Fibroblast of lung (primary cell): ENCODE results near the gene DCD. TPM values are rescaled to one million over a fixed set of nuclear protein-coding genes. Genes with fewer than 3 reads are reported as not detected.

ENCODE experiments used
- DNase-seq, 2 donors: peaks; one replicate each; pipeline versions ENCODE4 v3.0.0 to v3.0.0-alpha.2; 2010; ENCODE audit warnings: low read depth in 2 of 2
- H2AFZ ChIP-seq: 2 replicates; pipeline ENCODE4 v1.5.1; 2012; ENCODE audit warnings: low read length, control low read depth, inconsistent platforms
- H3K27ac ChIP-seq: 2 replicates; pipeline ENCODE4 v1.5.1; 2011; ENCODE audit warnings: low read length, control low read depth; ENCODE audit not compliant: insufficient read depth
- H3K27me3 ChIP-seq: 2 replicates; pipeline ENCODE4 v1.5.1; 2011; ENCODE audit warnings: mild to moderate bottlenecking, low read length; ENCODE audit not compliant: control insufficient read depth, insufficient read depth
- H3K36me3 ChIP-seq: 2 replicates; pipeline ENCODE4 v1.5.1; 2011; ENCODE audit warnings: low read length; ENCODE audit not compliant: control insufficient read depth, insufficient read depth
- H3K4me1 ChIP-seq: 2 replicates; pipeline ENCODE4 v1.5.1; 2011; ENCODE audit warnings: low read length; ENCODE audit not compliant: control insufficient read depth, insufficient read depth; ENCODE audit errors: extremely low read depth
- H3K4me2 ChIP-seq: 2 replicates; pipeline ENCODE4 v1.5.1; 2011; ENCODE audit warnings: low read length, control low read depth; ENCODE audit not compliant: insufficient read depth; ENCODE audit errors: extremely low read depth
- H3K4me3 ChIP-seq, 4 experiments: fragments of 200-600 bp in 1 of 4; sonication (generic) in 1 of 4; replicated peaks in 1 of 4; 2 replicates each; pipeline ENCODE4 v1.5.1; 2011 to 2016; ENCODE audit warnings: low read length in 4 of 4, low read depth in 3 of 4, mild to moderate bottlenecking in 3 of 4, control low read depth in 2 of 4, inconsistent platforms in 1 of 4, mixed read lengths in 1 of 4; ENCODE audit not compliant: insufficient read depth in 1 of 4; ENCODE audit errors: control extremely low read depth in 1 of 4
- H3K79me2 ChIP-seq: 2 replicates; pipeline ENCODE4 v1.5.1; 2012; ENCODE audit warnings: mild to moderate bottlenecking, low read length, inconsistent platforms; ENCODE audit not compliant: control insufficient read depth, insufficient read depth
- H3K9ac ChIP-seq: 2 replicates; pipeline ENCODE4 v1.5.1; 2011; ENCODE audit warnings: mild to moderate bottlenecking, low read length, control low read depth; ENCODE audit not compliant: insufficient read depth
- H3K9me3 ChIP-seq: 2 replicates; pipeline ENCODE4 v1.5.1; 2012; ENCODE audit warnings: low read depth, low read length; ENCODE audit not compliant: control insufficient read depth, insufficient read depth
- H4K20me1 ChIP-seq: 2 replicates; pipeline ENCODE4 v1.5.1; 2011; ENCODE audit warnings: low read length; ENCODE audit not compliant: control insufficient read depth, insufficient read depth; ENCODE audit errors: extremely low read depth
- CTCF ChIP-seq, 2 donors: IDR thresholded peaks in 1 of 2; conservative IDR thresholded peaks in 1 of 2; 1 replicate in 1 of 2; 2 replicates in 1 of 2; pipeline ENCODE4 v1.5.1; 2011 to 2012; ENCODE audit warnings: low read length in 2 of 2, control low read depth in 1 of 2, inconsistent platforms in 1 of 2, low read depth in 1 of 2, mild to moderate bottlenecking in 1 of 2
- EZH2 ChIP-seq: IDR thresholded peaks from 2 replicates; pipeline ENCODE4 v1.5.1; 2012; ENCODE audit warnings: low read length, control low read depth, mild to moderate bottlenecking; ENCODE audit errors: missing control alignments
- polyA plus RNA-seq, 2 donors: library from polyadenylated mRNA; depleted of rRNA in 1 of 2; stranded (reverse) in 1 of 2; unstranded in 1 of 2; fragments of >200 nt; gene quantifications; 2 replicates each; pipeline ENCODE4 v1.2.1, GENCODE V29; 2011 to 2012; ENCODE audit warnings: missing spikeins in 1 of 2
- total RNA-seq: library from RNA; depleted of rRNA; stranded (reverse); fragments of >200 nt; gene quantifications from 2 replicates; pipeline ENCODE4 v1.2.1, GENCODE V29; 2014

DCD gene
- total and polyA plus RNA-seq, 2 donors (not counting 1 experiment from before 2014, with no cell fraction given), result not detected

GRCh38 chr12:54689984-54690383 lies 41.8 kb upstream of the DCD start:
- DNase-seq, result no peak
- H3K9me3 ChIP-seq, result no peaks in the 10 kb centered on the region
- H2AFZ ChIP-seq, result no peak overlapping the region

DNA sequence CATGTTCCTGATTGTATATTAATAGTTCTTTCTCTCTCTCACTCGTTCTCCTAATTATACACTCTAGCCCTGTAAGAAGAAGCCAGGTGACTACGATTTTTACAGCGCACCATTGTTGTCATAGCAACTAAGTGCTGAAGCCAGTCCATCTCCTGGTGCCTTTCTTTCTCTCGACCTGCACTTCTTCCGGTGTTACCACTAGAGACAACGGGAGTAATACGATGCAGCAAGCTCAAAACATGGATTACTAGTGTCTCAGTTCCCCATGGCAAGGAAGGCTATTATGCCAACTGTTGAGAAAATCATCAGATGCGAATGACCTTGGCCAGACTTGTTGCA lies 40.8 kb upstream of the DCD start:
- no peaks in the 10 kb centered on the region for H3K27me3 ChIP-seq
- H4K20me1 ChIP-seq, result no peaks in the 10 kb centered on the region
- no peak overlapping the region for H2AFZ ChIP-seq
- H3K36me3 ChIP-seq, result no peaks in the 10 kb centered on the region
- H3K27ac ChIP-seq, result no peak overlapping the region
- no peak overlapping the region for H3K4me3 ChIP-seq
- H3K79me2 ChIP-seq, result no peaks in the 10 kb centered on the region
- no peak for TF ChIP-seq CTCF (conservative IDR thresholded peaks at IDR 0.05 in 1 of 2, IDR thresholded peaks at IDR 0.05 in 1 of 2; ENCODE audit: low read depth in 1 of 2, low read length in 2 of 2)
- no peak for TF ChIP-seq EZH2
- no peak for DNase-seq
- H3K4me1 ChIP-seq, result no peaks in the 10 kb centered on the region
- H3K9me3 ChIP-seq, result no peaks in the 10 kb centered on the region
- H3K4me2 ChIP-seq, result no peak overlapping the region
- no peak overlapping the region for H3K9ac ChIP-seq

More at GRCh38 chr12:54689984-54690383, 41.8 kb upstream of the DCD start:
- TF ChIP-seq CTCF (conservative IDR thresholded peaks at IDR 0.05 in 1 of 2, IDR thresholded peaks at IDR 0.05 in 1 of 2; ENCODE audit: low read depth in 1 of 2, low read length in 2 of 2) (no peak), EZH2 (no peak)
- H3K27me3 ChIP-seq, result no peaks in the 10 kb centered on the region
- no peak overlapping the region for H3K27ac ChIP-seq
- no peak overlapping the region for H3K4me3 ChIP-seq
- no peaks in the 10 kb centered on the region for H3K79me2 ChIP-seq
- H3K4me1 ChIP-seq, result no peaks in the 10 kb centered on the region
- no peak overlapping the region for H3K9ac ChIP-seq
- no peaks in the 10 kb centered on the region for H3K36me3 ChIP-seq
- H3K4me2 ChIP-seq, result no peak overlapping the region
- H4K20me1 ChIP-seq, result no peaks in the 10 kb centered on the region

- DNase-seq, result no peak
- Histone ChIP-seq H3K9me3 (no peaks in the 10 kb centered on the region), H3K4me2 (no peak overlapping the region), H3K79me2 (no peaks in the 10 kb centered on the region), H3K9ac (no peak overlapping the region), H3K4me1 (no peaks in the 10 kb centered on the region), H2AFZ (no peak overlapping the region), H3K27ac (no peak overlapping the region), H3K27me3 (no peaks in the 10 kb centered on the region), H3K36me3 (no peaks in the 10 kb centered on the region), H3K4me3 (no peak overlapping the region), H4K20me1 (no peaks in the 10 kb centered on the region)
- TF ChIP-seq EZH2 (no peak), CTCF (conservative IDR thresholded peaks at IDR 0.05 in 1 of 2, IDR thresholded peaks at IDR 0.05 in 1 of 2; ENCODE audit: low read depth in 1 of 2, low read length in 2 of 2) (no peak)
These were observed 40.3 kb upstream of the DCD start for GRCh38 chr12:54688309-54689033.
